SK-N-SH treated with all-trans-retinoic acid at 6 μM for 48 hours (cell line): ENCODE results near the gene GRIK2.

Experiments used
- ARNTL ChIP-seq: fragments of 450-650 bp; formaldehyde crosslinking; IDR thresholded peaks from 2 replicates; pipeline ENCODE4 v1.5.0; 2020; ENCODE audit warnings: low read depth, mild to moderate bottlenecking, moderate library complexity, borderline replicate concordance
- CREB5 ChIP-seq: fragments of 250-450 bp; sonication (Bioruptor Pico); IDR thresholded peaks from 2 replicates; pipeline ENCODE4 v1.5.1; 2020; ENCODE audit warnings: low read depth, mild to moderate bottlenecking, moderate library complexity
- CSRNP3 ChIP-seq: fragments of 250-450 bp; sonication (Bioruptor Pico); IDR thresholded peaks from 2 replicates; pipeline ENCODE4 v1.5.1; 2021; ENCODE audit warnings: mild to moderate bottlenecking, moderate library complexity
- GLIS3 ChIP-seq: fragments of 250-450 bp; sonication (Bioruptor Pico); IDR thresholded peaks from 2 replicates; pipeline ENCODE4 v1.5.0; 2020; ENCODE audit warnings: mild to moderate bottlenecking, moderate library complexity
- OSR1 ChIP-seq: fragments of 250-450 bp; sonication (Bioruptor Pico); IDR thresholded peaks from 2 replicates; pipeline ENCODE4 v1.8.0; 2022; ENCODE audit warnings: moderate library complexity, mild to moderate bottlenecking, inconsistent platforms
- PATZ1 ChIP-seq: fragments of 250-450 bp; sonication (Bioruptor Pico); IDR thresholded peaks from 2 replicates; pipeline ENCODE4 v1.8.0; 2020; ENCODE audit warnings: mild to moderate bottlenecking, moderate library complexity, borderline replicate concordance
- RARB ChIP-seq: fragments of 250-450 bp; sonication (Bioruptor Pico); IDR thresholded peaks from 2 replicates; pipeline ENCODE4 v1.8.0; 2021; ENCODE audit warnings: mild to moderate bottlenecking, moderate library complexity
- SNAI2 ChIP-seq: fragments of 250-450 bp; sonication (Bioruptor Pico); IDR thresholded peaks from 2 replicates; pipeline ENCODE4 v1.5.0; 2020; ENCODE audit warnings: mild to moderate bottlenecking, moderate library complexity
- TCF4 ChIP-seq: fragments of 250-450 bp; sonication (Bioruptor Pico); IDR thresholded peaks from 2 replicates; pipeline ENCODE4 v1.8.0; 2021; ENCODE audit warnings: mild to moderate bottlenecking, moderate library complexity, borderline replicate concordance
- TOX ChIP-seq: fragments of 250-450 bp; sonication (Bioruptor Pico); IDR thresholded peaks from 2 replicates; pipeline ENCODE4 v1.8.0; 2021; ENCODE audit warnings: mild to moderate bottlenecking, moderate library complexity, borderline replicate concordance
- ZFP30 ChIP-seq: fragments of 450-650 bp; formaldehyde crosslinking; IDR thresholded peaks from 2 replicates; pipeline ENCODE4 v1.5.0; 2022; ENCODE audit warnings: mild to moderate bottlenecking, moderate library complexity
- ZNF70 ChIP-seq: fragments of 450-650 bp; formaldehyde crosslinking; IDR thresholded peaks from 2 replicates; pipeline ENCODE4 v1.5.0; 2020; ENCODE audit warnings: mild to moderate bottlenecking, moderate library complexity

- TF ChIP-seq ZNF70 (CRISPR knock-in tag) (no peak), OSR1 (no peak), TCF4 (CRISPR knock-in tag) (no peak), GLIS3 (CRISPR knock-in tag) (no peak), PATZ1 (CRISPR knock-in tag) (no peak), RARB (no peak), CSRNP3 (CRISPR knock-in tag) (no peak), TOX (CRISPR knock-in tag) (no peak), ARNTL (CRISPR knock-in tag) (no peak), ZFP30 (CRISPR knock-in tag) (no peak), CREB5 (CRISPR knock-in tag) (no peak), SNAI2 (CRISPR knock-in tag) (no peak)
These were observed 91.3 kb downstream of the GRIK2 start for GRCh38 chr6:101484781-101485180.
